Pancreas (tissue), 10 donors: ENCODE data around the gene UNC5B. TPM values are rescaled to one million over a fixed set of nuclear protein-coding genes. Genes with fewer than 3 reads are reported as not detected.
A peak's percentile ranks its signal among the peaks of the same experiment; 100 is the strongest.

Experiments used
- ATAC-seq, 4 donors: fragments of 200-7000 bp; cut with Tn5 transposase; one replicate each; pipeline versions ENCODE4 v1.8.0 to v1.9.1; 2020; ENCODE audit warnings: mild to moderate bottlenecking in 4 of 4, moderate library complexity in 4 of 4
- DNase-seq, 6 donors: peaks; one replicate each; pipeline ENCODE4 v3.0.0-alpha.2; 2020
- FAIRE-seq: peaks from 2 replicates; lab custom pipeline; 2012; peaks lifted over from hg19 to GRCh38; lab: Jason Lieb, UNC
- H3K27ac ChIP-seq, 4 donors: fragments of 200-600 bp; sonication (generic); 1 replicate in 3 of 4; 2 replicates in 1 of 4; pipeline versions ENCODE4 v1.5.0 to v1.8.0; 2020
- H3K27me3 ChIP-seq, 4 donors: fragments of 200-600 bp; one replicate each; pipeline ENCODE4 v1.8.0; 2021
- H3K36me3 ChIP-seq, 3 donors: fragments of 200-600 bp; sonication (generic) in 1 of 3; one replicate each; pipeline versions ENCODE4 v1.5.0 to v1.8.0; 2020 to 2021
- H3K4me1 ChIP-seq, 3 donors: fragments of 200-600 bp; one replicate each; pipeline ENCODE4 v1.8.0; 2021
- H3K4me3 ChIP-seq, 4 donors: fragments of 200-600 bp; sonication (generic) in 2 of 4; one replicate each; pipeline versions ENCODE4 v1.5.0 to v1.8.0; 2020 to 2021
- H3K9me3 ChIP-seq, 4 donors: fragments of 200-600 bp; one replicate each; pipeline ENCODE4 v1.8.0; 2021
- WGBS, 2 donors: extraction: QIAGEN DNeasy Blood & Tissue Kit; methylation state at CpG; one replicate each; pipeline ENCODE4 v1.1.7; 2013; 5-methylcytosine and 5-hydroxymethylcytosine counted together
- intact Hi-C, 3 donors: fragments of 100-400 bp; cut with DNase I; formaldehyde crosslinking; loops; one replicate each; pipeline versions ENCODE4 v1.11.1 to v1.14.2; 2022
- polyA plus RNA-seq, 2 donors: library from polyadenylated mRNA; stranded (reverse); fragments of 200-250 nt; gene quantifications; one replicate each; pipeline ENCODE4 v1.2.3, GENCODE V29; 2013
- total RNA-seq, 6 donors: library from RNA; stranded (reverse); fragmentation: NEBNext Ultra II Directional in 4 of 6; extraction: Animal tissue kit (Norgen Biotek cat#: 25700) in 4 of 6; gene quantifications; one replicate each; pipeline versions ENCODE4 v1.2.1 to v1.2.4, GENCODE V29; 2021 to 2023
- TF ChIP-seq, protein P1 (sequence below), 4 donors: fragments of 200-600 bp; sonication (generic) in 3 of 4; IDR thresholded peaks; one replicate each; pipeline versions ENCODE4 v1.5.0 to v1.8.0; 2021; ENCODE audit warnings: antibody characterized with exemption in 4 of 4
- donor health status: healthy with polysubstance abuse.
- donor health status: DM: no; HTN: no; CAD: no; lungs with moderate emphysema.
- donor health status: DM: no; HTN: no; CAD: no.
- donor health status: control.
- donor health status: control.
- donor health status: Bipolar disorder and iron deficiency.
- donor health status: DM: yes; HTN: yes; CAD: no.
- donor health status: DM: no; HTN: no; CAD: no.
- donor health status: DM: no; HTN: no; CAD: no.
- donor health status: DM: yes; HTN: yes; CAD: no.

Gene UNC5B
- total and polyA plus RNA-seq, 8 donors: 2.4 to 7.7 (median 4.2) TPM

DNA sequence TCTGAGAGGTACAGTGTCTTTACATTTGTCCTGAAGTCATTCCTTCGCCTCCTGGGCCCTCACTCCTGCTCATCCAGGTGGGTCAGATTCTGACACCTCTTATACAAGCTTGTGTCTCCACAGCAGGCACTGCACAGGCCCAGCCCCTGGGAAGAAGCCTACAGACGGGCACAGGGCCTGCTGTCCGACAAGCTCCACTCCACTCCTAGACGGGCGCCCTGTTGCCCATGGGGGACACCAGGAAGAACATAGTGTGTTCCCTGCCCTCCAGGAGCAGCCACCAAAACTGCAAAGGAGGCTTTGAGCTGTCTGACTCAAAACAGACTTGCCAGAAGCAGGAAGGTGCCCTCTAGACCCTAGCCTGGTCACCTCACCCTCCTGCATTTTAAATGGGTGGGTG, 61.1 kb downstream of the UNC5B start:
- ATAC-seq (no peak), FAIRE-seq (no peak), DNase-seq (peak in 1 of 6 donors; percentile 37)
- H3K36me3 ChIP-seq: no peaks in the 10 kb centered on the region
- TF ChIP-seq, protein P1, sequence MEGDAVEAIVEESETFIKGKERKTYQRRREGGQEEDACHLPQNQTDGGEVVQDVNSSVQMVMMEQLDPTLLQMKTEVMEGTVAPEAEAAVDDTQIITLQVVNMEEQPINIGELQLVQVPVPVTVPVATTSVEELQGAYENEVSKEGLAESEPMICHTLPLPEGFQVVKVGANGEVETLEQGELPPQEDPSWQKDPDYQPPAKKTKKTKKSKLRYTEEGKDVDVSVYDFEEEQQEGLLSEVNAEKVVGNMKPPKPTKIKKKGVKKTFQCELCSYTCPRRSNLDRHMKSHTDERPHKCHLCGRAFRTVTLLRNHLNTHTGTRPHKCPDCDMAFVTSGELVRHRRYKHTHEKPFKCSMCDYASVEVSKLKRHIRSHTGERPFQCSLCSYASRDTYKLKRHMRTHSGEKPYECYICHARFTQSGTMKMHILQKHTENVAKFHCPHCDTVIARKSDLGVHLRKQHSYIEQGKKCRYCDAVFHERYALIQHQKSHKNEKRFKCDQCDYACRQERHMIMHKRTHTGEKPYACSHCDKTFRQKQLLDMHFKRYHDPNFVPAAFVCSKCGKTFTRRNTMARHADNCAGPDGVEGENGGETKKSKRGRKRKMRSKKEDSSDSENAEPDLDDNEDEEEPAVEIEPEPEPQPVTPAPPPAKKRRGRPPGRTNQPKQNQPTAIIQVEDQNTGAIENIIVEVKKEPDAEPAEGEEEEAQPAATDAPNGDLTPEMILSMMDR (IDR thresholded peaks at IDR 0.05): no peak
- H3K4me1 ChIP-seq: no peaks in the 10 kb centered on the region
- H3K9me3 ChIP-seq: no peaks in the 10 kb centered on the region
- 85 to 88% methylated on average over 5 of the region's 5 CpGs for WGBS, 2 donors
- intact Hi-C loops: no loop called here
- no peak overlapping the region for H3K27ac ChIP-seq
- no peaks in the 10 kb centered on the region for H3K27me3 ChIP-seq
- H3K4me3 ChIP-seq: no peak overlapping the region

DNA sequence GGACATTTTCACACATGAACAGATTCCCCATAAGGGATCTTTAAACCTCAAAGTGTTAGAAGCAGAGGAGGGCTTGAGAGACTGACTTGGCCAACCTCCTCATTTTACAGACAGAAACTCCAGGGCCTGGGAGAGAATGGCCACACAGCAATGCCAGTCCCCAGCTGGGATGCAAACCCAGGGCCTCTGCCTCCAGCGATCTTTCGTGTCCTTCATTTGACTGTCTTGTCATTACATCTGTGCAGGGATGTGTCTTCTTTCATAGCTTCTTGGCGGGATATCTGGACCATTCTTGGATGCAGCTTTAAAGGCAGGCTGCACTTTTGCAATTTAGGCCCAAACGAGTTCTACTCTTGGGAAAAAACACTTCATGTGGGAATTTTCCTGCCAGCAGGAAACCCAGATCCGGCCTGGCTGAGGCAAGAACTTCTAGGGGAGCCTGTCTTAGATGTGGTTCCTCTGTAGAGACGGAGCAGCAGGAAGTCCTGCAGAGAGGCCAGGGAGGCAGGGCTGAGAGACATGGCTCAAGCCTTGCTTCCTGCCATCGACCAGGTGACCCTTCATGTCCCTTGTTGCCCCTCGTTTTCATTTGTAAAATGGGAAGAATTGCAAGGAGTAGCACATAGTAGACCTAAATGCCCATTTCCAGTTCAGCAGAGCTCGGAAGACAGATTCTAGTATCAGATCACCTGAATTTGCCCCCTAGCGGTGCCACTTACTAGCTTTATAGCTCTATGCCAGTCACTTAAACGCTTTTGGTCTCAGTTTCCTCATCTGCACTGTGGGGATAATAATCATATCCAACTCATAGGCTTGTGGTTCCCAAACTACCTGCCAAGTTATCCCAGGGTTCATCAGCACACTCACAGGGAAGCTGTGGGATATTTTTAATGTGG, 62.8 kb downstream of the UNC5B start:
- WGBS, 2 donors: 74 to 76% methylated on average over 11 of the region's 11 CpGs
- FAIRE-seq: no peak
- Histone ChIP-seq H3K27ac (no peak overlapping the region), H3K9me3 (no peaks in the 10 kb centered on the region), H3K36me3 (no peaks in the 10 kb centered on the region), H3K4me3 (no peak overlapping the region), H3K27me3 (no peaks in the 10 kb centered on the region), H3K4me1 (no peaks in the 10 kb centered on the region)
- peak in 1 of 6 donors; percentile 13 for DNase-seq
- intact Hi-C loops: loop anchor here in 1 of 3 donors (5.0 kb wide), 1 partner anchor 368 kb away; no protein-coding TSS in a partner anchor
- TF ChIP-seq, protein P1 (IDR thresholded peaks at IDR 0.05): no peak
- no peak for ATAC-seq

DNA sequence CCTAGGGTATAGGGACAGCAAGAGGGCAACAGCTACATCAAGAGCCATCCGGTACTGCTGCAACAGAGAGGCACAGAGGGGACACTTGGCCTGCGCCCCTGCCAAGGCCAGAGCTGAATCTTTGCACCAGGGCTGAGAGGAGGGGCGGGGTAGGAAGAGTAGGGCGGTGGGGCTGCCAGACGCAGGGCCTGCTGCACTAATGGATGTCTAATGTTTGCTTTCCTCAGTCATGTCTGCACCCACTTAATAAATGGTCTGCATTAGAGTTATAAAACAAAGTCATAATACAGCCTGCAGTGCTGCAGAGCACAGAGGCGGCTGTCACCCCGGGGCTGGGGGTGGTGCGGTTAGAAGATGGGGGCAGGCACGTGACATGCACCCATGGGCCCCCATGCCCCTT, 64.5 kb downstream of the UNC5B start:
- WGBS, 2 donors: 81% methylated on average over 9 of the region's 9 CpGs
- Histone ChIP-seq H3K9me3 (no peaks in the 10 kb centered on the region), H3K36me3 (no peaks in the 10 kb centered on the region), H3K4me1 (no peaks in the 10 kb centered on the region), H3K27me3 (no peaks in the 10 kb centered on the region), H3K27ac (no peak overlapping the region), H3K4me3 (no peak overlapping the region)
- ATAC-seq (peak in 3 of 4 donors; percentile 27 to 76 (median 69)), FAIRE-seq (no peak), DNase-seq (peak in 1 of 6 donors; percentile 29)
- TF ChIP-seq, protein P1 (IDR thresholded peaks at IDR 0.05): no peak
- intact Hi-C loops: loop anchor here in 1 of 3 donors (5.0 kb wide), 1 partner anchor 370 kb away; no protein-coding TSS in a partner anchor

DNA sequence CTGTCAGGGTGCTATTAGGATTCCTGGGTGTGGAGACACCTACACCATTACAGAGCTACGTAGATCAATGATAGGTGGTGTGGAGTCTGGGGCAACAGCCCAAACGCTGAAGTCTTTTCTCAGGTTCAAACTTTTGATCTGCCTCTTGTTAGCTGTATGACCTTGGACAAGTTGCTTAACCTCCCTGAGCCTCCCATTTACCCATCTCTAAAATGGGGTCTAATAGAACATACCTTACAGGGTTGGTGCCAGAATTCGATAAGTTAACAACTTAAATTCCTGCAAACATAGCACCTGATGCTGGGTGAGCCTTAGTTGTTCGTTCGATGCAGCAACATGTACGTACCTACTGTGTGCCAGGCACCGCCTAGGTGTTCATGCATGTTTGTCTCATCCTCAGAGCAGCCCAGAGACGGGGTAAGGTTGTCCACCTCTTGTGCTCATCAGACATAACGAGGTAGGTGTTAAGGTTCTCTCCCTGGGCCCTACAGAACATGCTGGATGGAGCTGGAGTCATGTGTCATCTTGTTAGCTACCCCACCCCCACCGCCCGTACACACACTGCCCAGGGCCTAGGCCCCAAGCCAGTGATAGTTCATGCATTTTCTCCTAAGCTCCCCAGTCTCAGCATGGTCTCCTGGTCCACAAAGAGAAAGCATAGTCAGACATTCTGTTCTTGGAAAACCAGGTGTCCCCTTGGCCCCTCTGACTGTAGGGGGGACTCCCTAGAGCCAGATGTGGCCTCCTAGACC, 65.7 kb downstream of the UNC5B start:
- intact Hi-C loops: loop anchor here in 1 of 3 donors (5.0 kb wide), 1 partner anchor 371 kb away; no protein-coding TSS in a partner anchor
- H3K4me1 ChIP-seq: no peaks in the 10 kb centered on the region
- no peaks in the 10 kb centered on the region for H3K27me3 ChIP-seq
- no peak overlapping the region for H3K27ac ChIP-seq
- H3K9me3 ChIP-seq: no peaks in the 10 kb centered on the region
- no peak overlapping the region for H3K4me3 ChIP-seq
- TF ChIP-seq, protein P1 (IDR thresholded peaks at IDR 0.05): no peak
- 84% methylated on average over 11 of the region's 11 CpGs for WGBS, 2 donors
- FAIRE-seq: no peak
- no peak for ATAC-seq
- peak in 1 of 6 donors; percentile 21 for DNase-seq
- H3K36me3 ChIP-seq: no peaks in the 10 kb centered on the region
